K562 (cell line): ENCODE results near the gene TRIP12. TPM values are rescaled to one million over a fixed set of nuclear protein-coding genes. Genes with fewer than 3 reads are reported as not detected.

Source experiments
- ATAC-seq: fragments of 200-7000 bp; cut with Tn5 transposase; 3 replicates; pipeline ENCODE4 v1.9.1; 2020; ENCODE audit warnings: moderate library complexity
- BruUV-seq: library from RNA; stranded (reverse); fragments of 400-500 nt; replicated peaks from 2 replicates; lab custom pipeline; 2021; lab: Mats Ljungman, UMichigan
- CTCF ChIA-PET: fragments of 300-600 bp; formaldehyde crosslinking; extraction: SDS; loops from one replicate; lab custom pipeline; 2021; ENCODE audit warnings: low intra/inter-chr PET ratio; lab: Yijun Ruan, JAX
- POLR2A ChIA-PET: fragments of 300-600, 350-650 bp; sonication (Branson Sonifier 250); formaldehyde crosslinking; extraction: SDS; loops from one replicate; lab custom pipeline; 2021; ENCODE audit warnings: antibody characterized with exemption, inconsistent platforms; lab: Yijun Ruan, JAX
- DNase-seq, 4 experiments: peaks; one replicate each; pipeline versions ENCODE4 v3.0.0 to v3.0.0-alpha.2; 2011 to 2018; ENCODE audit warnings: low spot score in 3 of 4, mixed read lengths in 3 of 4; ENCODE audit errors: extremely low read depth in 1 of 4
- FAIRE-seq: peaks from 2 replicates; lab custom pipeline; 2011; peaks lifted over from hg19 to GRCh38; lab: Jason Lieb, UNC
- H2AFZ ChIP-seq: 2 replicates; pipeline ENCODE4 v1.6.0; 2011; ENCODE audit warnings: low read depth, low read length, control low read depth, inconsistent platforms
- H3K27ac ChIP-seq: fragments of 200-600 bp; 3 replicates; pipeline ENCODE4 v1.8.0; 2011; ENCODE audit warnings: low read depth, mild to moderate bottlenecking, control low read depth, inconsistent platforms, low read length, moderate library complexity, mixed read lengths; ENCODE audit errors: extremely low read depth
- H3K27me3 ChIP-seq, 2 experiments: fragments of 300-600 bp in 1 of 2; 2 replicates in 1 of 2; 3 replicates in 1 of 2; pipeline versions ENCODE4 v1.6.0 to v1.8.0; 2011; ENCODE audit warnings: inconsistent platforms in 2 of 2, low read length in 2 of 2, mild to moderate bottlenecking in 1 of 2, mixed read lengths in 1 of 2, moderate library complexity in 1 of 2; ENCODE audit not compliant: control insufficient read depth in 2 of 2, insufficient read depth in 2 of 2
- H3K36me3 ChIP-seq: fragments of 300-600 bp; 3 replicates; pipeline ENCODE4 v1.8.0; 2011; ENCODE audit warnings: mild to moderate bottlenecking, low read length, inconsistent platforms; ENCODE audit not compliant: control insufficient read depth, insufficient read depth
- H3K4me1 ChIP-seq, 2 experiments: fragments of 200-600 bp in 1 of 2; replicated peaks in 1 of 2; 2 replicates in 1 of 2; 3 replicates in 1 of 2; pipeline versions ENCODE4 v1.5.1 to v1.8.0; 2011; ENCODE audit warnings: inconsistent platforms in 2 of 2, low read length in 2 of 2, mild to moderate bottlenecking in 1 of 2, mixed read lengths in 1 of 2, moderate library complexity in 1 of 2; ENCODE audit not compliant: control insufficient read depth in 2 of 2, insufficient read depth in 2 of 2
- H3K4me2 ChIP-seq: 2 replicates; pipeline ENCODE4 v1.6.1; 2011; ENCODE audit warnings: low read length, control low read depth, inconsistent platforms, mixed read lengths; ENCODE audit not compliant: insufficient read depth
- H3K4me3 ChIP-seq: fragments of 200-600 bp; sonication (generic), shearing (Covaris generic); 2 replicates; pipeline ENCODE4 v1.5.1; 2016; ENCODE audit warnings: control low read depth, inconsistent platforms
- H3K79me2 ChIP-seq: fragments of 200-600 bp; 3 replicates; pipeline ENCODE4 v1.8.0; 2011; ENCODE audit warnings: low read length, inconsistent platforms; ENCODE audit not compliant: control insufficient read depth, insufficient read depth
- H3K9ac ChIP-seq, 2 experiments: 2 replicates each; pipeline versions ENCODE4 v1.6.0 to v1.6.1; 2011; ENCODE audit warnings: low read depth in 2 of 2, low read length in 2 of 2, control low read depth in 1 of 2, inconsistent platforms in 1 of 2, mild to moderate bottlenecking in 1 of 2, mixed read lengths in 1 of 2; ENCODE audit not compliant: insufficient read depth in 1 of 2
- H3K9me1 ChIP-seq: one replicate; pipeline ENCODE4 v1.6.0; 2011; ENCODE audit warnings: inconsistent platforms, mild to moderate bottlenecking, low read length, moderate library complexity; ENCODE audit not compliant: control insufficient read depth, insufficient read depth
- H3K9me3 ChIP-seq: replicated peaks from 2 replicates; pipeline ENCODE4 v1.5.1; 2011; ENCODE audit warnings: low read depth, low read length, inconsistent platforms; ENCODE audit not compliant: control insufficient read depth, insufficient read depth
- H4K20me1 ChIP-seq: replicated peaks from 2 replicates; pipeline ENCODE4 v1.6.1; 2011; ENCODE audit warnings: low read length, inconsistent platforms, mixed read lengths; ENCODE audit not compliant: control insufficient read depth, insufficient read depth
- BDP1 ChIP-seq: IDR thresholded peaks from 3 replicates; pipeline ENCODE4 v1.6.1; 2011; ENCODE audit not compliant: insufficient read length, insufficient read depth
- CCNT2 ChIP-seq: IDR thresholded peaks from 2 replicates; pipeline ENCODE4 v1.6.1; 2011; ENCODE audit warnings: borderline replicate concordance, low read depth, mild to moderate bottlenecking, moderate library complexity, mixed read lengths, low read length; ENCODE audit not compliant: insufficient read length; ENCODE audit errors: extremely low read depth
- ELF2 ChIP-seq: fragments of 250-450 bp; sonication (Bioruptor Pico); IDR thresholded peaks from 2 replicates; pipeline ENCODE4 v1.5.0; 2021; ENCODE audit warnings: mild to moderate bottlenecking
- ETV1 ChIP-seq: fragments of 450-650 bp; conservative IDR thresholded peaks from 2 replicates; pipeline ENCODE4 v1.6.1; 2016; ENCODE audit warnings: missing genetic modification characterization, control low read depth, low read depth, missing compliant biosample characterization
- HLTF ChIP-seq: fragments of 450-650 bp; IDR thresholded peaks from 2 replicates; pipeline ENCODE4 v1.6.1; 2016
- PHF8 ChIP-seq: fragments of 200-600 bp; sonication (generic); IDR thresholded peaks from 2 replicates; pipeline ENCODE4 v1.6.1; 2012; ENCODE audit warnings: mixed run types, mild to moderate bottlenecking, inconsistent platforms, low read length, moderate library complexity, borderline replicate concordance
- POLR2G ChIP-seq: fragments of 200-400 bp; formaldehyde crosslinking; IDR thresholded peaks from 2 replicates; pipeline ENCODE4 v1.6.1; 2017; ENCODE audit warnings: low read depth, mild to moderate bottlenecking, antibody characterized with exemption, low read length, moderate library complexity
- RB1 ChIP-seq: fragments of 450-650 bp; IDR thresholded peaks from 2 replicates; pipeline ENCODE4 v1.6.1; 2017; ENCODE audit warnings: low read depth, mild to moderate bottlenecking
- RBFOX2 ChIP-seq: fragments of 200-400 bp; formaldehyde crosslinking; IDR thresholded peaks from 2 replicates; pipeline ENCODE4 v1.6.1; 2017; ENCODE audit warnings: low read depth, mild to moderate bottlenecking, low read length, moderate library complexity
- SIN3A ChIP-seq, 2 experiments: fragments of 150-350 bp in 1 of 2; IDR thresholded peaks; 2 replicates each; pipeline ENCODE4 v1.6.1; 2011 to 2016; ENCODE audit warnings: borderline replicate concordance in 2 of 2, low read depth in 2 of 2, low read length in 2 of 2, mild to moderate bottlenecking in 2 of 2, moderate library complexity in 2 of 2; ENCODE audit not compliant: control insufficient read depth in 1 of 2
- SUPT5H ChIP-seq: fragments of 450-650 bp; IDR thresholded peaks from 2 replicates; pipeline ENCODE4 v1.6.1; 2016
- TAF9B ChIP-seq: fragments of 450-650 bp; IDR thresholded peaks from 2 replicates; pipeline ENCODE4 v1.6.1; 2018; ENCODE audit warnings: mild to moderate bottlenecking; ENCODE audit not compliant: partially characterized antibody
- TCF7L2 ChIP-seq: fragments of 150-350 bp; IDR thresholded peaks from 2 replicates; pipeline ENCODE4 v1.6.1; 2016; ENCODE audit warnings: low read depth, mild to moderate bottlenecking, low read length, moderate library complexity
- WGBS: fragments of 100-300 bp; shearing (Covaris generic); methylation state at CpG from one replicate; pipeline ENCODE4 v1.1.6; 2016; ENCODE audit warnings: low coverage, mixed read lengths; ENCODE audit not compliant: insufficient coverage; ENCODE audit errors: missing lambda C conversion rate; 5-methylcytosine and 5-hydroxymethylcytosine counted together
- in situ Hi-C: fragments of 300-500 bp; cut with MboI; formaldehyde crosslinking; loops from 4 replicates; pipeline ENCODE4 v1.15.0; 2018; ENCODE audit warnings: inconsistent platforms, mixed read lengths
- intact Hi-C: fragments of 100-400 bp; cut with micrococcal nuclease; formaldehyde crosslinking; loops from 2 replicates; pipeline ENCODE4 v1.14.2; 2022
- polyA plus RNA-seq, 8 experiments: library from polyadenylated mRNA; depleted of rRNA in 4 of 8; stranded (reverse) in 5 of 8; unstranded in 3 of 8; fragments of >200 nt; fragmentation: Nextera tagmentation in 2 of 8; fragmentation: Illumina TruSeq in 1 of 8; extraction: Ambion mirVana in 2 of 8; extraction: Trizol in 1 of 8; gene quantifications; 2 replicates each; pipeline versions ENCODE4 v1.2.1 to v1.2.3, GENCODE V29; 2011 to 2014; ENCODE audit warnings: inconsistent platforms in 1 of 8, missing spikeins in 1 of 8
- total RNA-seq, 7 experiments: library from RNA; depleted of rRNA in 6 of 7; stranded (reverse); fragments of >200 nt in 6 of 7; fragmentation: Illumina TruSeq in 2 of 7; extraction: Trizol in 2 of 7; gene quantifications; 2 replicates each; pipeline versions ENCODE4 v1.2.1 to v1.2.3, GENCODE V29; 2011 to 2021; ENCODE audit warnings: low replicate concordance in 1 of 7
- TF ChIP-seq, protein P1 (sequence below): fragments of 450-650 bp; IDR thresholded peaks from 2 replicates; pipeline ENCODE4 v1.6.1; 2016; ENCODE audit warnings: low read depth, mild to moderate bottlenecking, moderate library complexity
- TF ChIP-seq, protein P2 (sequence below): fragments of 250-450 bp; sonication (Bioruptor Pico); IDR thresholded peaks from 2 replicates; pipeline ENCODE4 v1.8.0; 2022; ENCODE audit warnings: moderate library complexity, mild to moderate bottlenecking, inconsistent platforms
- TF ChIP-seq, protein P3 (sequence below): sonication (generic); formaldehyde crosslinking; IDR thresholded peaks from 2 replicates; pipeline ENCODE4 v1.8.0; 2022; ENCODE audit warnings: mild to moderate bottlenecking, missing genetic modification reagents
- TF ChIP-seq, protein P4 (sequence below): fragments of 450-650 bp; formaldehyde crosslinking; conservative IDR thresholded peaks from 2 replicates; pipeline ENCODE4 v1.4.0; 2022; ENCODE audit warnings: mild to moderate bottlenecking, missing genetic modification characterization

The TRIP12 gene
- total and polyA plus RNA-seq, 9 of the 15 experiments (the other 6 are each of a cell fraction or from before 2014, with no cell fraction given), result 15.2 to 131 (median 80.1) TPM

DNA sequence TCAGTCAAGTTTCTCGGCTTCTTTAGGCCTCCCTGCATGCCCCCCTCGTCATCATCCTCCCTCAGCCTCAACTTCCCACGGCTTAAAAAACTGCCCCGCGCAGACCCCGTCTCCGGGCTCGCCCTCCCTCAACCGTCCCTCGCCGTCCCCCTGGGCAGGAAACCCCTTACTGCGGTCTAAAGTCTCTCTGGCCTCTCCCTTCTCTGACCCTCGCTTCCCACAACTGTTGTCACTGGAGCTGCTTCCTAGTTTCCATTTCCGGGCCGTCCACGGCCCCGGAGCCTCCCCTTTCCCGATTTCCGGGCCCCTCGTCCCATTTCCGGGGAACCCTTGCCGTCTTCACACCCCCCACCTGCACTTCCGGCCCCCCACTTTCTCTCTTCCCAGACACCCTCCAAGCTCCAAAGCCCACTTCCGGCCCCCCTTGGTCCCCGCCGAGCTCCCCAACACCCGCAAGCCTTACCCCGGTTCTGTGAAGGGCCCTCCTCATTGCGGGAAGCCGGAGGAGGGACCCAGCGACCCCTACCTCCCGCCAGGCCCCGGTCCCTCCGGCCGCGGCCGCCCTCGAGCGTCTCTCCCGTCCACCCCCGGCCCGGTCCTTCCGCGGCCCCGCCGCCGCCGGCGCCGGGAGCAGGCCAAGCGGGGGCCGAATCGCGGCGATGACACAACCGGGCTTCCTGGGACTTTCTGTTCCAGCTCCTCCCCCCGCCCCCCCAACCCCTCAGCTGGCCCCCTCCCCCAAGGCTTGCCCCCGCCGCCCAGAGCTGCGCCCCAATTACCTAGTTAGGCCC lies 513 bp downstream of the TRIP12 start:
- in situ Hi-C loops, result no loop called here
- peak; percentile 68 for ATAC-seq
- H3K9me3 ChIP-seq, result no peaks in the 10 kb centered on the region
- peak overlapping the region; percentile 70 for H2AFZ ChIP-seq
- H3K4me1 ChIP-seq, result peaks cover 0 to 9% of the 10 kb centered on the region in 2 experiments; a peak in 3 of 5 replicates
- POLR2A ChIA-PET, result interaction anchor here (0.6 to 1.8 kb wide), 3 partner anchors 11 to 133 kb away, joined by 3 to 8 read pairs (median 4); no protein-coding TSS in a partner anchor
- peak overlapping the region; percentile 90 for H3K27ac ChIP-seq
- intact Hi-C loops, result loop anchor here (5.0 kb wide), 2 partner anchors 51 to 69 kb away; no protein-coding TSS in a partner anchor
- peak in 3 of 4 experiments; percentile 60 to 81 (median 75) for DNase-seq
- CTCF ChIA-PET, result no interaction called here
- no TSS peak for BruUV-seq
- peak overlapping the region; percentile 90 for H3K4me3 ChIP-seq
- 2% methylated on average over 11 of the region's 60 CpGs for WGBS
- H3K36me3 ChIP-seq, result peaks cover 22% of the 10 kb centered on the region; the same call in 2 of the 3 replicates
- no peaks in the 10 kb centered on the region for H4K20me1 ChIP-seq
- peak overlapping the region; percentile 87 for H3K4me2 ChIP-seq
- H3K9ac ChIP-seq, result peak overlapping the region; percentile 78 to 96
- H3K27me3 ChIP-seq, result no peaks in the 10 kb centered on the region
- FAIRE-seq, result peak; percentile 42
- H3K9me1 ChIP-seq, result no peaks in the 10 kb centered on the region
- H3K79me2 ChIP-seq, result peaks cover 50% of the 10 kb centered on the region
- TF ChIP-seq TCF7L2 (no peak), CCNT2 (peak; percentile 8), RB1 (no peak), ETV1 (peak; percentile 77), RBFOX2 (peak; percentile 75), BDP1 (no peak), PHF8 (peak; percentile 52; the same call in 1 of the 2 replicates), SIN3A (IDR thresholded peaks at IDR 0.05; ENCODE audit: borderline replicate concordance in 2 of 2, control insufficient read depth in 1 of 2, low read depth in 2 of 2, low read length in 2 of 2) (peak; percentile 26 to 65; a peak in 1 of 4 replicates), SUPT5H (peak; percentile 56; the same call in 1 of the 2 replicates), HLTF (0 out of 2 replicates have a peak, but pooled peaks have one; percentile 26), TAF9B (peak; percentile 17), POLR2G (peak; percentile 78), ELF2 (peak; percentile 83)
- TF ChIP-seq, protein P1, sequence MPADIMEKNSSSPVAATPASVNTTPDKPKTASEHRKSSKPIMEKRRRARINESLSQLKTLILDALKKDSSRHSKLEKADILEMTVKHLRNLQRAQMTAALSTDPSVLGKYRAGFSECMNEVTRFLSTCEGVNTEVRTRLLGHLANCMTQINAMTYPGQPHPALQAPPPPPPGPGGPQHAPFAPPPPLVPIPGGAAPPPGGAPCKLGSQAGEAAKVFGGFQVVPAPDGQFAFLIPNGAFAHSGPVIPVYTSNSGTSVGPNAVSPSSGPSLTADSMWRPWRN, result no peak
- TF ChIP-seq, protein P2, sequence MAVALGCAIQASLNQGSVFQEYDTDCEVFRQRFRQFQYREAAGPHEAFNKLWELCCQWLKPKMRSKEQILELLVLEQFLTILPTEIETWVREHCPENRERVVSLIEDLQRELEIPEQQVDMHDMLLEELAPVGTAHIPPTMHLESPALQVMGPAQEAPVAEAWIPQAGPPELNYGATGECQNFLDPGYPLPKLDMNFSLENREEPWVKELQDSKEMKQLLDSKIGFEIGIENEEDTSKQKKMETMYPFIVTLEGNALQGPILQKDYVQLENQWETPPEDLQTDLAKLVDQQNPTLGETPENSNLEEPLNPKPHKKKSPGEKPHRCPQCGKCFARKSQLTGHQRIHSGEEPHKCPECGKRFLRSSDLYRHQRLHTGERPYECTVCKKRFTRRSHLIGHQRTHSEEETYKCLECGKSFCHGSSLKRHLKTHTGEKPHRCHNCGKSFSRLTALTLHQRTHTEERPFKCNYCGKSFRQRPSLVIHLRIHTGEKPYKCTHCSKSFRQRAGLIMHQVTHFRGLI (CRISPR knock-in tag), result no peak
- TF ChIP-seq, protein P3, sequence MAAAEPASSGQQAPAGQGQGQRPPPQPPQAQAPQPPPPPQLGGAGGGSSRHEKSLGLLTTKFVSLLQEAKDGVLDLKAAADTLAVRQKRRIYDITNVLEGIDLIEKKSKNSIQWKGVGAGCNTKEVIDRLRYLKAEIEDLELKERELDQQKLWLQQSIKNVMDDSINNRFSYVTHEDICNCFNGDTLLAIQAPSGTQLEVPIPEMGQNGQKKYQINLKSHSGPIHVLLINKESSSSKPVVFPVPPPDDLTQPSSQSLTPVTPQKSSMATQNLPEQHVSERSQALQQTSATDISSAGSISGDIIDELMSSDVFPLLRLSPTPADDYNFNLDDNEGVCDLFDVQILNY (CRISPR knock-in tag), result no peak
- TF ChIP-seq, protein P4, sequence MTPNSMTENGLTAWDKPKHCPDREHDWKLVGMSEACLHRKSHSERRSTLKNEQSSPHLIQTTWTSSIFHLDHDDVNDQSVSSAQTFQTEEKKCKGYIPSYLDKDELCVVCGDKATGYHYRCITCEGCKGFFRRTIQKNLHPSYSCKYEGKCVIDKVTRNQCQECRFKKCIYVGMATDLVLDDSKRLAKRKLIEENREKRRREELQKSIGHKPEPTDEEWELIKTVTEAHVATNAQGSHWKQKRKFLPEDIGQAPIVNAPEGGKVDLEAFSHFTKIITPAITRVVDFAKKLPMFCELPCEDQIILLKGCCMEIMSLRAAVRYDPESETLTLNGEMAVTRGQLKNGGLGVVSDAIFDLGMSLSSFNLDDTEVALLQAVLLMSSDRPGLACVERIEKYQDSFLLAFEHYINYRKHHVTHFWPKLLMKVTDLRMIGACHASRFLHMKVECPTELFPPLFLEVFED (CRISPR knock-in tag), result 0 out of 2 replicates have a peak, but pooled peaks have one; percentile 62
